ENCODE results near the gene TMEM63B.
A peak's percentile ranks its signal among the peaks of the same experiment; 100 is the strongest.

TMEM63B gene

DNA sequence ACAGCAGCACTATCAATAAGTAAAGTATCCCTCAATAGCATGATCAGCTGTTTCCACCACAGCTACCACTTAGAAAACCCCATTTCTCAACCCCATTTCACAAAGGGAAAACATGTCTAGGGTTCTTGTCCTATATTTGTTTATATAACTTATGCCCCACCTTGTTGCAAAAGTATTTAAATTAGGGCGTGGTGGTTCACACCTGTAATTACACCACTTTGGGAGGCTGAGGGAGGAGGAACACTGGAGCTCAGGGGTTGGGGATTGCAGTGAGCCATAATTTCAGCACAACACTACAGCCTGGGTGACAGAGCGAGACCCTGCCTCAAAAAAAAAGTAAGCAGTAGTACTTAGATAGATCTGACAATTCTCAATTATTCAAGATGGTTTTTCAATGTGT lies 3.8 kb upstream of the TMEM63B start:
- DNase-seq (ENCODE audit: insufficient read length) (no peak), FAIRE-seq (no peak)
- no peak for TF ChIP-seq POLR2AphosphoS5 (IDR thresholded peaks at IDR 0.05; ENCODE audit: low read depth, low read length)

DNA sequence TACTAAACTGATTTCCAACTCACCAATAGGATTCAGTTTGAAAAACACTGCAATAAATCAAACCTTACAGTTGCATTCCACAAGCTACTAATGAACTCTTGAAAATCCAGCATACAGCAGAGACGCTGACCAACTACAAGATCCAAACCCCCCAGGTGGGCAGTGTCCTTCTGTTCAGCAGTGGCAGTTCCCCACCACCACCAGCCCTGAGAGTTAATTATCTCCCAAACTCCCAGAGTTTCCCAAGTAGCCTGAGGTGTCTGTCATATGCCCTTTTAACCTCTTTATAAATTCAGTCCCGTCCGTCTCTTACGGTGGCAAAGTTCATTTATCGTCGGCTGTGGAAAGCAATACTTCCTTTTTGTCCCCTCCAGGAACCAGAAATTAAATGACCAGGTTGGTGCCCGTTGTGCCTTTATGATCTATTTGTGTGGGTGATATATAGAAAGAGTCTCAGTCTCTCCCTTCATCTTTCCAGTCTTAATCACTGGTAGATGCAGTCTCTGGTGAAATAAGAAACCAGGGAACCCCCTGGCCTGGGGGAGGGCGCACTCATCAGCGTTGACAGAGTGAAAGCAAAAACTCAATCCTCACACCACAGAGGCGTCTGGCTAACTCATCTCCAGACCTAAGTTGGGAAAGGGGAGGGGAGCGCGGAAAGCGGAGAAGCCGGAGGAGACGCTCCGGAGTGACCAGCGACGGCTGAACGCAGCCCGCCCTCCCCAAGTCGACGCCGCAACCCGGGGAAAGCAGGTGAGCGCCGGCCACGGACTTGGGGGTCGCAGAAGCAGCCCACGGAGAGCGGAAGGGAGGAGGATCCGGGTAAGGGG lies 819 bp upstream of the TMEM63B start:
- TF ChIP-seq POLR2AphosphoS5 (IDR thresholded peaks at IDR 0.05; ENCODE audit: low read depth, low read length) (peak; percentile 77; the same call in 1 of the 2 replicates), POLR2A (IDR thresholded peaks at IDR 0.05; ENCODE audit: low read depth, low read length) (peak; percentile 72; the same call in 1 of the 2 replicates), TAF1 (IDR thresholded peaks at IDR 0.05; ENCODE audit: borderline replicate concordance, low read depth, low read length) (no peak)
- DNase-seq (ENCODE audit: insufficient read length): peak; percentile 68
- FAIRE-seq: peak; percentile 73

DNA sequence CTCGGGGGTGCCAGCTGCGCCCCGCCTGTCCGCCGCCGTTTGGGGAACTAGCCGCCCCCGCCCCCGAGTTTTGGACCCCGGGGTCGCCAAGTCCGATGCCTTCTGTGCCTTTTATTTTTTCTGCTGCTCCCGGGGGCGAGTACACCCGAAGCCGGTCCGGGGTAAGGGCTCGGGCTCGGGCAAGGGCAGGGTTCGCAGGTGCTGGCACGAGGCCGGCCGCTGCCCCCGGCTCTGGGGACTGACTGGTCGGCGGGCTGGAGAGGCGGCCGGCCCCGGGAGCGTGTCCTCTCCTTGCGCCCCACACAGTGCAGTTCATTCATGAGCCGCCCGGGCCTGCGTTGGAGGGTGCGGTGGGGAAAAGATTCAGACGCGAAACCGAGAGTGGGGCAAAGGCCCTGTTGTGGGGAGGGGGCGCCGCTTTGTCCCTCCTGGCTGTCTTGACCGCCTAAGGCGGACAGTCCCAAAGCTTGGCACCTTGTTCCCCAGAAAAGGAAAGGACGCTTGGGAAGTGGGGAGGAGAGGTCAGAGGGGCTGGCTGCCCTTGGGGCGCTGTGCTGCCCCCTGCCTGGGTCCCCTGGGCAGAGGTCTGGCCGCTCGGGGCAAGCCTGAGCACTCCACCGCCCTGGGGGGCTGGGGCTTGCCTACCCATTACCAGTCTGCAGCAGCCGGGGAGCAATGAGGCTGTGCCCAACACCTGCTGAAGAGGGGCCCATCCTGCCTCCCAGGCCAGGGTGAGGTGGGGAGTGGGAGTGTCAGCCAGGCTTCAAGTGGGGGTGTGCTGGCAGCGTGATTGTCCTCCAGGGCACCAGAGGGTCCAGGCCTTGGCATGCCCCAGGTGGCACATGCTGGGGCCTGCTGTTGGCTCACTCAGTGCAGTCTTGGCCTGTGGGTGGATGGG lies 915 bp downstream of the TMEM63B start:
- FAIRE-seq (no peak), DNase-seq (ENCODE audit: insufficient read length) (no peak)
- no peak for TF ChIP-seq TAF1 (IDR thresholded peaks at IDR 0.05; ENCODE audit: borderline replicate concordance, low read depth, low read length)
- no peak for TF ChIP-seq POLR2A (IDR thresholded peaks at IDR 0.05; ENCODE audit: low read depth, low read length)
- TF ChIP-seq POLR2AphosphoS5 (IDR thresholded peaks at IDR 0.05; ENCODE audit: low read depth, low read length): no peak

- TF ChIP-seq POLR2A (IDR thresholded peaks at IDR 0.05; ENCODE audit: low read depth, low read length): no peak
- no peak for TF ChIP-seq TAF1 (IDR thresholded peaks at IDR 0.05; ENCODE audit: borderline replicate concordance, low read depth, low read length)
- no peak for TF ChIP-seq POLR2AphosphoS5 (IDR thresholded peaks at IDR 0.05; ENCODE audit: low read depth, low read length)
- DNase-seq (ENCODE audit: insufficient read length): no peak
- no peak for FAIRE-seq
Observed at GRCh38 chr6:44129841-44130322, 2.5 kb downstream of the TMEM63B start.

- no peak for FAIRE-seq
Observed at GRCh38 chr6:44131892-44132291, 4.5 kb downstream of the TMEM63B start.

DNA sequence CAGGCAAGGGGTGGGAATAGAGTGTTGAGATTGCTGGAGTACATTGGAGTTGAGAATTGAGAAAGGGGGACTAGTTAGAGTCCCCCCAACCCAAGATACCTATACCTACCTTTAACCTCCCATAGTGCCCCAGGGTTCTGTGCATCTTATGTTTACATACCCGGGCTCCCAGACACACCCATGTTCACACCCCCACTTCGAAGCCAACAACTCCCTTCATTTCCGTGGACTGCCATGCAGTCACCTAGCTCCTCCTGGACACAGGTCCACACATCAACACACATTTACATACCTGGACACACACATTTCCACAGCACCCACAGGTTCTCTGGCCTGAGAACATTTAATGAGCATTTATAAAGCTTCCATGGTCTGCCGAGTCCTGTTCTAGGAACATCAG lies 5.1 kb downstream of the TMEM63B start:
- no peak for FAIRE-seq
- no peak for TF ChIP-seq TAF1 (IDR thresholded peaks at IDR 0.05; ENCODE audit: borderline replicate concordance, low read depth, low read length)
- TF ChIP-seq POLR2A (IDR thresholded peaks at IDR 0.05; ENCODE audit: low read depth, low read length): no peak
- TF ChIP-seq POLR2AphosphoS5 (IDR thresholded peaks at IDR 0.05; ENCODE audit: low read depth, low read length): no peak

More at GRCh38 chr6:44131892-44132291, 4.5 kb downstream of the TMEM63B start:
- TF ChIP-seq POLR2AphosphoS5 (IDR thresholded peaks at IDR 0.05; ENCODE audit: low read depth, low read length): no peak
- TF ChIP-seq TAF1 (IDR thresholded peaks at IDR 0.05; ENCODE audit: borderline replicate concordance, low read depth, low read length): no peak
- TF ChIP-seq POLR2A (IDR thresholded peaks at IDR 0.05; ENCODE audit: low read depth, low read length): no peak
- DNase-seq (ENCODE audit: insufficient read length): no peak

GRCh38 chr6:44133003-44133931 lies 5.9 kb downstream of the TMEM63B start:
- no peak for DNase-seq (ENCODE audit: insufficient read length)
- FAIRE-seq: no peak
- TF ChIP-seq TAF1 (IDR thresholded peaks at IDR 0.05; ENCODE audit: borderline replicate concordance, low read depth, low read length): no peak
- TF ChIP-seq POLR2AphosphoS5 (IDR thresholded peaks at IDR 0.05; ENCODE audit: low read depth, low read length): no peak
- no peak for TF ChIP-seq POLR2A (IDR thresholded peaks at IDR 0.05; ENCODE audit: low read depth, low read length)

More for the DNA sequence above, 5.1 kb downstream of the TMEM63B start:
- no peak for DNase-seq (ENCODE audit: insufficient read length)

DNA sequence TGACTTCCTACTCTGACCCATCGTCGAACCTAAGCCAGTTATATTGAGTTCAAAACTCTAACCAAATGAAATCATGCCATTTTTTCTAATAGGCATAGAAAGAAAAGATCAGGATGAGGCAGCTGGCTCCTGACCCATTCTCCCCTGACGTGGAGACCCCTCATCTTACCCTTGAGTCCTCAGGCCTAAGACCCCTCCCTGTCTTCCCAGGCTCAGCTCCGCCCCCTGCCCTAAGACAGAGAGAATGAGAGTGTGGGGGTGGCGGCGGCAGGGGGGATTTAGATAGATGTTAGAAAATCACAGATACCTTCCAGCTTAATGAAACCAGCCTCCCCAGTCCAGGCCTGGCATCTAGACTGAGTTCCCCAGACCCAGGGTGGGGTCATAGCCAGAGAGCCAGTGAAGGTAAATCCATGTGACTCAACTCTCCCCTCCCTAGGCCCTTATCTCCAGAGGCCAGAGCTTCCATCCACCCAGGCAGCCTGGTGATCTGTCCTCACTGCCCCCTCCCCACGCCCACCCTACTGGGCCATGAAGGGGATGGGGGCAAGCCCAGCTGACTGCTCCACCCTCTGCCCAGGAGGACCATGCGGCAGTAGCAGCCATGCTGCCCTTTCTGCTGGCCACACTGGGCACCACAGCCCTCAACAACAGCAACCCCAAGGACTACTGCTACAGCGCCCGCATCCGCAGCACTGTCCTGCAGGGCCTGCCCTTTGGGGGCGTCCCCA lies 6.8 kb downstream of the TMEM63B start:
- DNase-seq (ENCODE audit: insufficient read length): no peak
- no peak for FAIRE-seq
- no peak for TF ChIP-seq POLR2A (IDR thresholded peaks at IDR 0.05; ENCODE audit: low read depth, low read length)
- no peak for TF ChIP-seq TAF1 (IDR thresholded peaks at IDR 0.05; ENCODE audit: borderline replicate concordance, low read depth, low read length)
- TF ChIP-seq POLR2AphosphoS5 (IDR thresholded peaks at IDR 0.05; ENCODE audit: low read depth, low read length): no peak

GRCh38 chr6:44135173-44135758 lies 7.9 kb downstream of the TMEM63B start:
- no peak for FAIRE-seq
- TF ChIP-seq POLR2AphosphoS5 (IDR thresholded peaks at IDR 0.05; ENCODE audit: low read depth, low read length) (no peak), POLR2A (IDR thresholded peaks at IDR 0.05; ENCODE audit: low read depth, low read length) (no peak), TAF1 (IDR thresholded peaks at IDR 0.05; ENCODE audit: borderline replicate concordance, low read depth, low read length) (no peak)
- no peak for DNase-seq (ENCODE audit: insufficient read length)

GRCh38 chr6:44135875-44136274 lies 8.5 kb downstream of the TMEM63B start:
- FAIRE-seq (no peak), DNase-seq (ENCODE audit: insufficient read length) (no peak)
- no peak for TF ChIP-seq POLR2AphosphoS5 (IDR thresholded peaks at IDR 0.05; ENCODE audit: low read depth, low read length)
- no peak for TF ChIP-seq TAF1 (IDR thresholded peaks at IDR 0.05; ENCODE audit: borderline replicate concordance, low read depth, low read length)
- TF ChIP-seq POLR2A (IDR thresholded peaks at IDR 0.05; ENCODE audit: low read depth, low read length): no peak

Data from GM12892 (cell line).